GM12801 (cell line): ENCODE data around the gene NPTX1.

Source experiments
- CTCF ChIP-seq: IDR thresholded peaks from one replicate; pipeline ENCODE4 v1.5.1; 2011; ENCODE audit warnings: control low read depth; ENCODE audit not compliant: insufficient read length; ENCODE audit errors: extremely low read depth

Gene NPTX1

GRCh38 chr17:80433916-80434666, 42.3 kb downstream of the NPTX1 start:
- no peak for TF ChIP-seq CTCF

GRCh38 chr17:80432961-80433550, 43.4 kb downstream of the NPTX1 start:
- TF ChIP-seq CTCF = no peak

- no peak for TF ChIP-seq CTCF
Measured at GRCh38 chr17:80432350-80432955, 44.0 kb downstream of the NPTX1 start.

- no peak for TF ChIP-seq CTCF
Measured at GRCh38 chr17:80431246-80432195, 44.9 kb downstream of the NPTX1 start.

GRCh38 chr17:80430446-80431245, 45.8 kb downstream of the NPTX1 start:
- TF ChIP-seq CTCF = no peak

GRCh38 chr17:80429356-80430275, 46.8 kb downstream of the NPTX1 start:
- no peak for TF ChIP-seq CTCF
